T-helper 9 cell (primary cell): Measurements from ENCODE around the gene PPP2R2C.

Experiments
- DNase-seq: peaks from one replicate; pipeline ENCODE4 v3.0.0-alpha.2; 2020

The PPP2R2C gene

DNA sequence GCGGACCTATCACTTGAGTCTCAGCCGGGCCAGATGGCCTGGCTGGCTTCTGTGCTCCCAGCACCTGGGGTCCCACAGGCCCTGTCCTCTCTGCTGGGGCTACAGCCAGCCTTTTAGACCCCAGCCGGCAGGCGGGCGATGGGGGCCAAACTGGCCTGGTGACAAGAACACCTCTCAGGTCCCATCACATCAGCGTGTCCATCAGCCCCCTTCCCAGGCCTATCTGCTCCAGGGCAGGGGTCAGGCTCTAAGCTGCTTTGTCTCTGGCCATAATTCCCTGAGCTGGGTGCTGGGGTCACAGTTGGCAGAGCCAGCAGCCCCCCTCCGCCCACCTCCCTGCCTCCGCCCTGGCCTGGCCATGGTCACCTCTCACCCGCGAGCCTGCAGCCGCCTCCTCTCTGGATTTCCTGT lies 77.7 kb downstream of the PPP2R2C start:
- DNase-seq: no peak

DNA sequence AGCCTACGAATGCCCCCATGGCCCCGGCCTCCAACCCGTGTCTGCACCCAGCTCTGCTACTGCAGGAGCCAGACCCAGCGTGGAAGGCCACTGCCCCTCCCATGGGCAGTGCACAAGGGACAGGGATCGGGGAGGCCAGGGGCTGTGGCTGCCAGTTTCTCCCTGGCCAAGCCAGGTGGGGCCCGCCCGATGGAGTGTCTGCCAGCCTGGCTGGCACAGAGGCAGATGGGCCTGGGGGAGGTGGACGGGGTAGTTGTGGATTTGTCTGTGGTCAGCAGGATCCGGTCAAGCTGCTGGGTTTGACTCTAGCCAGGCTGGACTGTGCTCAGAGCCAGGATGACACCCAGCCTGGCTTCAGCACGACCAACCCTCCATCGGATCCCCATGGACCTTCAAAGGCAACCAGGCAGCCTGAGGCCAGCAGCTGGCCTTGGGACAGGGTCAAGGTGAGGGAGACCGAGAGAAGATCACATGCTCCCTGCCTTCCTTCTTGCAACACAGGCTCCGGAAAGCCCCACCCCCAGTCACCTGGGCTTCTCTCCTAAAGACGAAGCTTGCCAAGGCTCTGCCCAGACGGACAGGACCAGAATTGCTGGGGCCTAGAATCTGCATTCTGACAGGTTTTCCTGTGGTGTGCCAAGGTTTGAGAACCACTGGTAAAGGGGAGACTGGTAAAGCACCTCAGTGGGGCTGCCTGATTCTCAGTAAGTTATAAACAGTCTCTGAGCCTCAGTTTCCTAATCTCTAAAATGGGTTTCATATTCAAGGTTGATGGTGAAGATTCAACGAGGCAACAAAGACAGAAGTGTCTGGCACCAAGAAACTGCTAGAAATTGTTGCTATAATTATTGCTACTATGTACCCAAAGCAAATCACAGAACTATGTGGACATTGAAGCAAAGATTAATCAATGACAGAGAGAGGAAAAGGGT lies 78.6 kb downstream of the PPP2R2C start:
- no peak for DNase-seq

DNA sequence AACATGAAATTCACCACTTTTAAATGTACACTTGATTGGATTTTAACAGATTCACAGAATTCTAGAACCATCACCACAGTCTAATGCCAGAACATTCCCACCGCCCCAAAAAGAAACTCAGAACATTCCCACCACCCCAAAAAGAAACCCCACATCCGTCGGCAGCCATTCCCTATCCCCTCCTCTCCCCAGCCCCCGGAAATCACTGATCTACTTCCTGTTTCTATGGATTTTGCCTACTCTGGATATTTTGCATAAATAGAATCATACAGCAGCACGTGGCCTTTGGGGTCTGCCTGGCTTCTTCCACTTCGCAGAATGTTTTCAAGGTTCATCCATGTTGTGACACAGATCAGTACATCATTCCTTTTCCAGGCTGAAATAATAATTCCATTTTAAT lies 79.3 kb downstream of the PPP2R2C start:
- no peak for DNase-seq

DNA sequence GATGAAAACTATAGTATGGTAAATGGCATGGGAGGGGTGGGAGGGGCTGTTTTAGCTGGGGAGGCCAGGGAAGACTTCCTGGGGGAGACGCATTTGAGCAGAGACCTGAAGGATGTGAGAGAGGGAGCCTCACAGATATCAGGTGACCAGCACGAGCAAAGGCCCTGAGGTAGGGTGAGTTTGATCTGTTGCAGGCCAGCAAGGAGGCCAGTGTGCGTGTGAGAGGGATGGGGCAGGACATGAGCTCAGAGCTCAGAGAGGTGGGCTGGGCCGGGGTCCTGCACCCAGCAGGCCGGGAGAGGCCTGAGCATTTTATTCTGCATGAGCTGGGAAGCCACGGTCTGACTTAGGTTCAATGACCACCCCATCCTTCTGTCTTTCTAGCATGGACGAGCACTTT lies 80.0 kb downstream of the PPP2R2C start:
- DNase-seq: no peak

DNA sequence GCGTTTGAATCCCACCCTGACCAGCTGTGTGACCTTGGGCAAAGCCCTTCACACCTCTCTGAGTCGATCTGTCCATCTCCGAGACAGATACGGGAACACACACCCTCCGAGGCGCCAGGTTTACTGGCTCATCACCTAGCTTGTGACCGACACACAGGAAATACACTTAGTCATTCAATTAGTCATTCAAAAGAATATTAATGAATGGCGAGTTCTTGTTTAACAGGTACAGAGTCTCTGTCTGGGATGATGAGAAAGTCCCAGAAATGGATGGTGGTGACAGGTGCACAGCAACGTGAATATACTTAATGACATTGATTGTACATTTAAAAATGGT lies 80.6 kb downstream of the PPP2R2C start:
- DNase-seq: no peak

DNA sequence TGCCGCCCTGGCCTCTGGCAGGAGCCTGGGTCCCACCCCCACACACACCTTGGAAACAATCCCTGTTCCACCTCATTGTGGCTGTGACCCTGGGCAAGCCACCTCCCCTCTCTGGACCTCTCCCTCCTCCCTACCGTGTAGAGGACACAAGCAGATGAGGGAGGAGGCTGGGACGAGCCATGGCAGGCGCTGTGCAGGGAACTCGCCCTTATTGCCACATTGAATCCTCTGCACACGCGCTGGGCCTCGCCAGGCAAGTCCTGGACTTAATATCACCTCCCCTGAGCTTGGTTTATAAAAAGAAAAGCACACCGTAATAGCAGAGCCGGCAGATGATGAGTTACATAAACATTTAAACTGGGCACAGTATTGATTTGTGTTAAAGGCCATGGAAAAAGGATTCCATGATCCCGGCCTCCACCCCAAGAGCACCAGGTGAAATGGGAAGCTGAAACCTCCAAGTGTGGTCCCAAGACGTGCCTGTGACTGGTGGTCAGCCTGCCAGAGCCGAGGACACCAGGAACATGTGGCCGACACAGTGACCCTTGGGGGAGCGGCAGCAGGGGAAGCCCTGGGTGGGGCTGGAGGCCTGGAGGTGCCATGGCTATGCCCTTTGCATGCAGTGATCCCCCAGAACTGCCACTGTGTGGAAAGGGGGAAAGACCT lies 81.1 kb downstream of the PPP2R2C start:
- DNase-seq: no peak

DNA sequence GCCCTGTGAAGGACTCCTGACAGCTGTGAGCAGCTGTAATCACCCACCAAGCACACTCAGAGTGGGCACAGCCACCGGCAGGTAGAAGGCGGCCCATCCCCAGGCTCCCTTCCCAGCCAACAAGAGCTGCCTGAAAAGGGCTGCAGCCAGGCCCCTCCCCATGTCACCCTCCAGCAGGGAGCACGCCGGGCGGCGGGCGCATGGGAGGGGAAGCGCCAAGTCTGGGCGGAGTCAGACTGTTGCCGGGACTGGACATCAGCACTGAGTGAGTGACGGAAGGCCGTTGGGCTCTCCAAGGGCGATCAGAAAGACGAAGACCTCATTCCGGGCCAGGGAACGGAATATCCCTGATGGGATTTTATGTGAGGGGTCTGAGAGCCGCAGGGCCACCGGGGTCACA lies 82.1 kb downstream of the PPP2R2C start:
- no peak for DNase-seq

DNA sequence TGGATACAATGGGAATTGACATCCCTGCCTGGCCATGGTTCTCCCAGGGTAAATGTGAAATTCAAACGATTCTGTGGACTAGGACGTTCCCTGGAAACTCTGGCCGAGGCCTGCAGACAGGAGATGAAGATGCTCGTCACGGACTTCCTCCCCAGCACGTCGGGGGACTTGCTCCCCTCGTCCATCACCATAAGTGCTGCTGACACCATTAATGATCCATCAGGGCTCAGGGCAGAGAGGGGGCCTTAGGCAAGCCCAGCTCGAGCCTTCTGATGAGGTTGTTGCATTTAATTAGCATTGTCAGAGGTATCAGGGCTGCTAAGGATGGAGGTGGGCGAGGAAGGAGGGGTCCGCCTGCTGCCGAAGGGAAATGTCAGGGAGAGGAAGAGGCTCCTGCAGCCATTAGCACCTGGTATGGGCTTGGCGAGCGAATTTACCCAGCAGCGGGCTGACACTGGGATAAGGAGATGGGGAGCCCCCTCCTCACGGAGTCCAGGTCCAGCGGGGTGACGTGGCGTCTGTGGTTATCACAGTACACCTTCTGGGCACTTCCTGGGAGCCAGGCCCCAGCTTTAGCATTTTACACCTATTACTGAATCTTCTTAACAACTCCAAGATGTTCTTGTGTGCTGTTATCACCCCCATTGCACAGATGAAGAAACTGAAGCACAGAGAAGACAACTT lies 83.1 kb downstream of the PPP2R2C start:
- no peak for DNase-seq

DNA sequence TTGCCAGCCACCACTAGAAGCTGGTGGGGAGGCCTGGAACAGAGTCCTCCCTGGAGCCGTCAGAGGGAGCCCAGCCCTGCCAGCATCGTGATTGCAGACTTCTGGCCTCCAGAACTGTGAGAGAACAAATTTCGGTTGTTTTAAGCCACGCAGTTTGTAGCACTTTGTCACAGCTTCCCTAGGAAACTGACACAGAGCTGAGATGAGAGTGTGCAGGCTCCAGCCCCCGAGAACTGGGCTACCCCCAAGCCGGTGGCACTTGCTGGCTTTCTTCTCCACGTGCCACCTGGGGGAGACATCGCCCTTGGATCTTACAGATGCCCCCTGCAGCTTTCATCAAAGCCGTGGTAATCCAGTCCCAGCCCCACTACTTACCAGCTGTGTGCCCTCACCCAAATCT lies 83.7 kb downstream of the PPP2R2C start:
- no peak for DNase-seq

DNA sequence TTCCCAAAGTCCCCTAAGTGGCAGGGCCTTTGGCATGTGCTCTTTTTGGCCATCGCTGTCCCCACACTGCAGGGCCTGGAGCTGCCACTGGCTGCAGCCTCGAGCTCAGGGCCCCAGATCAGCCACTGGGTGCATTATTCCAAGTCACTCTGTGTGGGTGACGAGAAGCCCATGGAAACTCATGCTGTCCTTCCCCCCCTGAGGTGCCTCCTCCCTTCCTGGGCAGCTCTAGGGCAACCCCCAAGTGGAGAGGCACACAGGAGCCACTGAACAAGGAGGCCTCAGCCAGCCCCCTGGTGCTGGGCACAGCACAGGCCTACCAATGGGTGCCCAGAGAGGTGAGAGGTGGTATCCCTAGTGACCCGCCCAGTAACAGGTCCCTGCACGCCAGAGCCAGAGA lies 84.5 kb downstream of the PPP2R2C start:
- DNase-seq: no peak

DNA sequence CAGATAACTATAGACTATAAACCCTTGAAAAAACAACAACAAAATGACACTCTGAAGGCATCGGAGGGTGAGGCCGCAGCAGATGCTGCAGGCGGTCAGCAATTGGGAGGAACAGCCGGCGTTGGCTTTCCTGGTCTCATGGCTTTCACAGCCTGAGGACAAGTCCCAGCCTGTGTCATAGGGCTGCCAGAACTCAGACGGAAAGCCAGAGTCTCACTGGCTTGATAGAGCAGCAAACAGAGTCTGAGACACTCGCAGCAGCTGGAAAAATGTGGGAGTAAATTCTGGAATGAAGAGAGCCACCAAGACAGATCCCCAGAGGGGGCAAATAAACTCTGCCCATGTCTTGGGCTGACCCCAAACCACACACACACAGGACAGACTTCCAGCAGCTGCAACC lies 86.3 kb downstream of the PPP2R2C start:
- DNase-seq: no peak

DNA sequence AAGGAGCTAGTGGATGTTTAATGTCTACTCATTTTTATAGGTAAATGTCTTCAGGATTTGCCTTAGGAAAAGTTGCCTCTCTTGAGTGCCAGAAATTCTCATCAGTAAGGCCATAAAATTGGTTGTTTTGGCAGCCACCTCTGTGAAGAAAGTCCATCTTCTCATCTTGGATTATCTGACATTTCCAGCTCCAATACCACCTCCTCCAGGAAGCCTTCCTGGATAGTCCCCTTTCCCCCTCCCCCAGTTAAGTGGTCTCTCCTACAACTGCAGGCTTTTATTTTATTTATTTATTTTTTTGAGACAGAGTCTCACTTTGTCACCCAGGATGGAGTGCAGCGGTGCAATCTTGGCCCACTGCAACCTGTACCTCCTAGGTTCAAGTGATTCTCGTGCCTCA lies 87.1 kb downstream of the PPP2R2C start:
- DNase-seq: no peak

DNA sequence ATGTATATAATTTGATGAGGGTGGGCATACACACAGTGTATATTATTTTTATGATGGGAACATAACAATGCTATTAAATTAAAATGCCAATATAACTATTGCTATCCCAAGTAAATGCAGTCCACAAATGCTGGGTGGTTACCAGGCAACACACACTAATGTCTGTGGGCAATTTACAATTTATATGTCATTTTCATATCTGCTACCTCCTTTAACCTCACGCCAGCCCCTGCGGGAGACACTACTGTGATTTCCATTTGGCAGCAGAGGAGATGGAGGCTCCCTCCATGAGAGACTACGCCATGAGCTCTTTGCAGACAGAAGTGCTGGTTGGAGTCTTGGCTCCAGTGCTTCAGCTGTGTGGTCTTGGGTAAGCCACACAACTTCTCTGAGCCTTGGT lies 87.9 kb downstream of the PPP2R2C start:
- no peak for DNase-seq

DNA sequence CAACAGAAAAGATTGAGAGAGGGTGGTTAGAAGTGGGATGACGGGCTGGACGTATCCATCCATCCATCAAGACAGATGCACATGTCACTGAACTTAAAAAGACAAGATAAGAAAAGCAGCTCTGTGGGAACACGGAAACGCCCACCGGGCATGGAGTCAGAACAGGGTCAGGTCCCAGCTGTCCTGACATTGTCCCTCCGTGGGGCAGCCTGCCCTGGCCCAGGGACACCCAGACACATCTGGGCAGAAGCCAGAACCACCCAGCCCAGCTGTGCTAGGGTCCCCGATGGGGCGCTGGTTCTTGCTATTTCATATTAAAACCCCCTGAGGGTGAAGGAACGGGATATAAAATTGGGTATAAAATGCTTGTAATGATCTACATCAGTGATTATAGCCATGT lies 88.5 kb downstream of the PPP2R2C start:
- DNase-seq: no peak

DNA sequence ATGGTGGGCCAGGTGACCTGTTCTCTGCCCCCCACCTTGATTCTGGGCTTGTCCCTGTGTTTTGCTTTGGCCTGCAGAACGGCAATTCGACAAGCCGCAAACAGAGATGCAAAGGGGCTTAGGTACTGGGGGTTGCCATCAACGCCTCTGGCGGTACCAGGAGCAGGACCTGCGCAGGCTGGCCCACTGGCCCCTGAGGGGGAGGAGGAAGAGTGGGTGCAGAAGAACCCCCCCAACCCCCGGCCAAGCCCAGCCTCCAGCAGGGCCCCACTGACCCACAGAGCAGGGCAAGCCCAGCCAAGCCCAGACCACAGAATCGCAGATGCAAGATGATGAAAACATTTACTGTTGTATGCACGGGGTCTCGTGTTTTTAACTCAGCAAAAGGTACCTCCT lies 89.4 kb downstream of the PPP2R2C start:
- DNase-seq: no peak

DNA sequence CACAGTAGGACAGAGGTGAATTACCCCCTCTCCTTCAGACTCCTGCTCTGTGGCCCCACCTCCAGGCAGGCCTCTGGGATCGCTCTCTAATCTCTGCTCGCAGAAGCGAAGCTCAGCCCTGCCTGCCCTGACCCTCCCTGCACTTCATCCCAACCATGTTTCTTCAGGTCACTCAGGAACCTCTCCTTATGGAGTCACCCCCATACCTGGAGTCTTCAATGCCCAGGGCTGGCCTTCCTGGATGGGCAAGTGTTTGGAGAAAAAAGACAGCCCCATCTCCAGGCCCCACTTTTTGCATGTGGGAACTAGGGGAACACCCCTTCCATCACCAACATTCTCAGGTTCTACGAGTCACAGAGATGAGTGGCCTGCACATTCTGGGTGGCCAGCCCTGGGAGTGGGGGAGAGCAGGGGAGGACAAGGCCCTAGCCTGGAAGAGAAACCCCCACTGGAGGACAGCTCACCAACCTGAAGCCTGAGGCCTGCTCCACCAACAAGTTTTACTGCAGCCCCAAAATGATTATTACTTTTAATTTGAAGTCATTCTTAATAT lies 90.8 kb downstream of the PPP2R2C start:
- DNase-seq: no peak

DNA sequence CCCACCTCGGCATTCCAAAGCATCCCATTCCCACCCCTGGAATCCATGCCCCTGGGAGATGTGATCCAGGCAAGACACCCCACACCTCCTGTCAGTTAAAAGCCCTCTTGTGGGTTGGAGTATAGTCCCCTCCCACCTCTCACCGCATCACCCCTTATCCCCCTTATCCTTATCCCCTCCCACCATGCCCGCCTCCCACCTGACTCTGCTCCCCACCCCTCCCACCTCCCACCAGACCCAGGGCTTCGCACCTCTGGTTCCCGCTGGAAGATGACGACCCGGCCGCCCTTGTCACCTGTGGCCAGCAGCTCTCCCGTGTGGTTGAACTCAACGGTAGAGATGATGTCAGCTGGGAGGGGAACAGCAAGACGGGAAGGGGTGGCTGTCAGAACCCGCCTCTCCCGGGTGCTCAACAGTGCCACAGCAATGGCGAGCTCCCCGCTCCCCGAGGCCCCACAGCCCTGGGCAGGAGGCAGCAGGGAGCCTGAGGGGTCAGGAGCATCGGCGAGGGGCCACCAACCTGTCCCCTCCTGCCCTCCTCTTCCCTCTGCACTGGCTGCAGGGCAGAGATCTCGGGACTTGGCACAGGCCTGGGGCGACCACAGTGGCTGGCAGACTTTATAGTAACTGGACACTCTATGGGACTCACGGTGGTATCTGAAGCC lies 91.5 kb downstream of the PPP2R2C start:
- DNase-seq: no peak

DNA sequence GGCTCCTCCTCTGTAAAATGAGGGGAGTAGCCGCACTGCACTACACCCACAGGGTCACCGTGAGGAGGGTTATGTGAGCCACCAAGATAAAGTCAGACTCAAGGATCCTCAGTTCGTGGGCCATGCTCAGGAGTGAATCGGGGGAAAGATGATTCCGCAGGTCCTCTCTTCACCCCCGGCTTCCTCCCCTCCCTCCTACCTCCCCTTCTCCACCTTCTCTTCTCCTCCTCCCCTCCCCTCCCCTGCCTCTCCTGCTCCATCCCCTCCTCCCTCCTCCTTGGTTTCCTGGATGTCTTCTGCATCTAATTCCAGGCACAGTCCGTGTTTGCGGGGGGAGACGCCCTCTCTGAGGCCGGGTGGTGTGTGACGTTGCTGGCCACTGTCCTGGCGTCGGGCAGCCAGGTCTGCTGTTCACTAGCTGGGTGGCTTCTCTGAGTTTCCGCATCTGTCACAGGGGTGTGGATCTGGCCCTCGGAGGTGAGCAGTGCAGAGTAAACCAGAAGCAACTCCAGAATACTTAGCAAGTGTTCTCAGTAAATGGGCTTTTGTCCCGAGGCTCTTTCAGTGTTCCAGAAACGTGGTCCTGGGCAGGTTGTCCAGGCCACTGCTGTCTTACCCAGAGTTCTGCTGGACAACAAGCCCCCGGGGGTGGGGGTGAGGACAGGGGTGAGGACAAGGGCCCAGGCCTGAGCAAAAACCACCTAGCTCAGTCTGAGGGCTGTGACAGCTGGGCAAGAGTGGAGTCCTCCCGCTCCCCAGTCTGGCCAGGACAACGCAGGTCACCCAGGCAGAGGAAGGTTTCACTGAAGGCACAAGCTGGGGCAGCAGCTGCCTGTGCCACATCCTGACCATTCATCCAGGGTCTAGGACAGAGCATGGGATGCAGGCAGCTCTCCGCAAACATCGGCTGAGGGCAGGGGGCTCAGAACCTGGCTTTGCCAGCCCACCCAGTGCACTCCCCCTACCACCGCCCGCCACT lies 92.4 kb downstream of the PPP2R2C start:
- no peak for DNase-seq

DNA sequence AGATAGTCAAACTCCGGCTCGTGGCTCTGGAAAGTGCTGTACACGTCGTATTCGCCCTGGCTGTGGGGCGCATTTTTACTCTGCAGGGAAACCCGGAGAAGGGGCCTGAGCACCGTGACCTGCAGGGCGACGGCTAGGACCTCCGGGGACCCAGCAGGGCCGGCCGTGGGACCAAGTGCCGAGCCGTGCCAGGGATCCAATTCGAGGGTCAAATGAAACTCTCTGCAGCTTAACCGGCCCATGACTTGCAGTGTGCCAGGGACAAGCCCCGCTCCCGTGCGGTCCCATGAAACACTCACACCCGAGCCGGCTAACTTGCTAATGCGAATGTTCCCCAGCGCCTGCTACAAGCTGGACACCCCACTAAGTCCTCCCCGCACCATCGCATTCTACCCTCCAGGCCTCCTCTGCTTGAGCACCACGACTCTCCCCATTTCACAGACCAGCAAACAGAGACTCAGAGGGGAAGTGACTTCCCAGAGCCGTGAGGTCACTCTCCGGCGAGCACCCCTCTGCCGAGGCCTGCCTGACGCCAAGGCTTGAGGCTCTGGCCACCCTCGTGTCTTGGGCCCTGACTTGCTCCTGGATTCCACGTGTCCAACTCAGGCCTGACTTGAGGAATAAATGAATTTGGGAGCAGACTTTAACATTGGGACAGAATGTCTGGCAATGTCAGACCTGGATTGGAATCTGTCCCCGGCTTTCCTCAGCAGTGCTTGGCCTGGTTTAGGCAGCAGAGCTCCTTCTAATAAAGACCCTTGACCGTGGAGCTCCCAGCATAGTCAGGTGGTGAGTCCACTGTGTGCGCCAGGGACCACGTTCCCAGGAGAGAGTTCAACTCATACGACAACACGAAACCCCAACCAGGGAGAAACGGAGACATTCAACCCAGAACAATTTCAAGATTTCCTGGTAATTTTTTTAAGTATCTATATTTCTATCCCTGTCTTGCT lies 93.6 kb downstream of the PPP2R2C start:
- no peak for DNase-seq
